Liver (tissue), 9 donors: ENCODE measurements around the gene CPNE8. TPM values are rescaled to one million over a fixed set of nuclear protein-coding genes. Genes with fewer than 3 reads are reported as not detected.
A peak's percentile ranks its signal among the peaks of the same experiment; 100 is the strongest.

Source experiments
- DNase-seq: peaks from one replicate; pipeline ENCODE4 v3.0.0-alpha.2; 2017; ENCODE audit warnings: low spot score
- H3K27ac ChIP-seq, 2 donors: one replicate each; pipeline ENCODE4 v1.7.0; 2013; ENCODE audit warnings: inconsistent platforms in 2 of 2, low read length in 2 of 2, control low read depth in 1 of 2, low read depth in 1 of 2, mild to moderate bottlenecking in 1 of 2
- H3K27me3 ChIP-seq, 4 donors: one replicate each; pipeline versions ENCODE4 v1.6.1 to v1.7.0; 2013; ENCODE audit warnings: low read length in 3 of 4, inconsistent platforms in 1 of 4, mild to moderate bottlenecking in 1 of 4, moderate library complexity in 1 of 4; ENCODE audit not compliant: control insufficient read depth in 4 of 4, insufficient read depth in 4 of 4
- H3K36me3 ChIP-seq, 4 donors: one replicate each; pipeline versions ENCODE4 v1.6.1 to v1.7.0; 2013; ENCODE audit warnings: low read length in 3 of 4, mild to moderate bottlenecking in 3 of 4, low read depth in 1 of 4, moderate library complexity in 1 of 4; ENCODE audit not compliant: control insufficient read depth in 4 of 4, insufficient read depth in 3 of 4
- H3K4me1 ChIP-seq, 4 donors: one replicate each; pipeline versions ENCODE4 v1.6.1 to v1.7.0; 2013; ENCODE audit warnings: low read length in 3 of 4, mild to moderate bottlenecking in 3 of 4, moderate library complexity in 1 of 4; ENCODE audit not compliant: control insufficient read depth in 4 of 4, insufficient read depth in 4 of 4
- H3K4me3 ChIP-seq, 3 donors: one replicate each; pipeline versions ENCODE4 v1.6.1 to v1.7.0; 2013; ENCODE audit warnings: low read length in 3 of 3, control low read depth in 1 of 3, low read depth in 1 of 3, mild to moderate bottlenecking in 1 of 3
- H3K9ac ChIP-seq, 2 donors: one replicate each; pipeline ENCODE4 v1.7.0; 2013; ENCODE audit warnings: low read length in 2 of 2, mild to moderate bottlenecking in 2 of 2, moderate library complexity in 2 of 2, control low read depth in 1 of 2, low read depth in 1 of 2
- H3K9me3 ChIP-seq, 4 donors: one replicate each; pipeline versions ENCODE4 v1.6.1 to v1.7.0; 2013; ENCODE audit warnings: low read length in 3 of 4; ENCODE audit not compliant: control insufficient read depth in 4 of 4
- FOXA1 ChIP-seq: IDR thresholded peaks from 2 replicates; pipeline ENCODE4 v1.6.1; 2016; ENCODE audit warnings: antibody characterized with exemption
- FOXA2 ChIP-seq: IDR thresholded peaks from 2 replicates; pipeline ENCODE4 v1.6.1; 2016; ENCODE audit warnings: antibody characterized with exemption
- GABPA ChIP-seq, 2 donors: IDR thresholded peaks in 1 of 2; conservative IDR thresholded peaks in 1 of 2; 2 replicates each; pipeline ENCODE4 v1.6.1; 2016; ENCODE audit warnings: antibody characterized with exemption in 2 of 2, mild to moderate bottlenecking in 1 of 2, moderate library complexity in 1 of 2
- HNF4A ChIP-seq, 2 donors: conservative IDR thresholded peaks; 2 replicates each; pipeline ENCODE4 v1.6.1; 2016; ENCODE audit warnings: antibody characterized with exemption in 2 of 2, mild to moderate bottlenecking in 2 of 2
- HNF4G ChIP-seq: IDR thresholded peaks from 2 replicates; pipeline ENCODE4 v1.6.1; 2016; ENCODE audit warnings: antibody characterized with exemption
- NR2F2 ChIP-seq: IDR thresholded peaks from 2 replicates; pipeline ENCODE4 v1.6.1; 2016; ENCODE audit warnings: antibody characterized with exemption
- RAD21 ChIP-seq, 2 donors: IDR thresholded peaks; 2 replicates each; pipeline ENCODE4 v1.6.1; 2016; ENCODE audit warnings: antibody characterized with exemption in 2 of 2, mild to moderate bottlenecking in 2 of 2
- RXRA ChIP-seq, 2 donors: IDR thresholded peaks; 2 replicates each; pipeline ENCODE4 v1.6.1; 2017 to 2018; ENCODE audit warnings: antibody characterized with exemption in 2 of 2, mild to moderate bottlenecking in 1 of 2
- SP1 ChIP-seq: IDR thresholded peaks from 2 replicates; pipeline ENCODE4 v1.6.1; 2018; ENCODE audit warnings: antibody characterized with exemption, mild to moderate bottlenecking
- YY1 ChIP-seq: IDR thresholded peaks from 2 replicates; pipeline ENCODE4 v1.6.1; 2016; ENCODE audit warnings: antibody characterized with exemption, mild to moderate bottlenecking
- WGBS: extraction: QIAGEN DNeasy Blood & Tissue Kit; methylation state at CpG from one replicate; pipeline ENCODE4 v1.1.7; 2013; 5-methylcytosine and 5-hydroxymethylcytosine counted together
- polyA plus RNA-seq, 2 donors: library from polyadenylated mRNA; stranded (reverse) in 1 of 2; unstranded in 1 of 2; fragments of 200-250 nt in 1 of 2; fragments of >200 nt in 1 of 2; fragmentation: Nextera tagmentation in 1 of 2; extraction: Ambion mirVana in 1 of 2; gene quantifications; one replicate each; pipeline versions ENCODE4 v1.2.1 to v1.2.3, GENCODE V29; 2013 to 2015
- total RNA-seq, 2 donors: library from RNA; depleted of rRNA; stranded (reverse); fragments of >200 nt; gene quantifications; one replicate each; pipeline ENCODE4 v1.2.3, GENCODE V29; 2014
- TF ChIP-seq, protein P1 (sequence below): fragments of 150-350 bp; IDR thresholded peaks from 2 replicates; pipeline ENCODE4 v1.5.1; 2017; ENCODE audit warnings: improper control_type of control experiment, low read depth, low read length; ENCODE audit not compliant: missing input control
- TF ChIP-seq, protein P2 (sequence below): IDR thresholded peaks from 2 replicates; pipeline ENCODE4 v1.6.1; 2016; ENCODE audit warnings: antibody characterized with exemption
- TF ChIP-seq, protein P3 (sequence below): IDR thresholded peaks from 2 replicates; pipeline ENCODE4 v1.6.1; 2016; ENCODE audit warnings: antibody characterized with exemption
- TF ChIP-seq, protein P4 (sequence below): IDR thresholded peaks from 2 replicates; pipeline ENCODE4 v1.6.1; 2016; ENCODE audit warnings: antibody characterized with exemption
- donor health status: healthy.
- donor health status: healthy.
- donor health status: healthy.
- donor health status: healthy.
- donor health status: healthy.

The CPNE8 gene
- total and polyA plus RNA-seq, 4 donors = 4.2 to 27.4 (median 10.9) TPM

DNA sequence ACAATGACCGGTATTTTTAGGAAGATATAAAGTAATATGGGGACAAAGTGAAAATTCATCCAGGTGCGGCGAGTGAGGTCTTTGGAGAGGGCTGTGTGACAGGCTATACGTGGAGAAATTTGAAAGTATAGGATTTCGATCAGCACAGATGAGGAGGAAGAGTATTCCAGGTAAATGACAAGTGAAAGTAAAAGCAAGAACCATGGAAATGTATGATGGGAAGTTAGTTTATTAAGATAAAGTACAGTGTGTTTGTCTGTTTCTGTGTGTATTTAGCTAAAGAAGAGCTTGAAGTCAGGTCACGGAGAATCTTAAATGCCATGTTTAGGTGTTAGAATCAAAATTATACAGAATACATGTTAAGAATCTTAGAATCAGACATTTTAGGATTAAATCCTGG is 239.0 kb downstream of the CPNE8 start:
- Histone ChIP-seq H3K36me3 (peaks cover 1 to 7% (median 6%) of the 10 kb centered on the region in 4 donors), H3K27ac (peak overlapping the region in 1 of 2 donors; percentile 45)
- 60% methylated on average over 6 of the region's 6 CpGs for WGBS

DNA sequence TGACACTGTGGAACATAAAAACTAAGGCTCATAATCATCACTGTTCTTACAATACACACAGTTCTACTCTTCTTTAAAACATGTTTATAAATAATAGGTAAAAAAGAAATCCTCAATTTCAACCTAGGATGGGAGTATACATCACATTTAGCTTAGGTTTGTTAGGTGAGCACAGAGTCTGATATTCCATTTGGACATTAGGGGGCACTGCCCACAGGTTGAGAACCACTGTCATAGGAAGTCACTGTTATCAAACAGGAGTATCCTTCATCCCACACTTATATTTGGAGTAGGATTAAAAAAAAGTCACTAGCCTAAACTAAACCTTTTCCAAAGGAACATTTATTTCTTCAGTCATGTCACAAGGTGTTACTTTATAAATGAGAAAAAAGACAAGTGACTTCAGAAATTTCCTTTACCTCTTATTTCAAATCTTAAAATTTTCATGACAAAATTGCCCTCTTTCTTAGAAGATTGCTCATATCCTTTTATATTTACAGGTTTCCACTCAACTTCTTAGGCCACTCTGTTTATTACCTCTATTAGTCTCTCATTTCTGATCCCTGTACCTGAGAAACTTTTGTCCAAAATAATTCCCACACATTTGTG is 240.6 kb downstream of the CPNE8 start:
- H3K4me3 ChIP-seq = no peak overlapping the region
- no peak for TF ChIP-seq FOXA2
- TF ChIP-seq, protein P1, sequence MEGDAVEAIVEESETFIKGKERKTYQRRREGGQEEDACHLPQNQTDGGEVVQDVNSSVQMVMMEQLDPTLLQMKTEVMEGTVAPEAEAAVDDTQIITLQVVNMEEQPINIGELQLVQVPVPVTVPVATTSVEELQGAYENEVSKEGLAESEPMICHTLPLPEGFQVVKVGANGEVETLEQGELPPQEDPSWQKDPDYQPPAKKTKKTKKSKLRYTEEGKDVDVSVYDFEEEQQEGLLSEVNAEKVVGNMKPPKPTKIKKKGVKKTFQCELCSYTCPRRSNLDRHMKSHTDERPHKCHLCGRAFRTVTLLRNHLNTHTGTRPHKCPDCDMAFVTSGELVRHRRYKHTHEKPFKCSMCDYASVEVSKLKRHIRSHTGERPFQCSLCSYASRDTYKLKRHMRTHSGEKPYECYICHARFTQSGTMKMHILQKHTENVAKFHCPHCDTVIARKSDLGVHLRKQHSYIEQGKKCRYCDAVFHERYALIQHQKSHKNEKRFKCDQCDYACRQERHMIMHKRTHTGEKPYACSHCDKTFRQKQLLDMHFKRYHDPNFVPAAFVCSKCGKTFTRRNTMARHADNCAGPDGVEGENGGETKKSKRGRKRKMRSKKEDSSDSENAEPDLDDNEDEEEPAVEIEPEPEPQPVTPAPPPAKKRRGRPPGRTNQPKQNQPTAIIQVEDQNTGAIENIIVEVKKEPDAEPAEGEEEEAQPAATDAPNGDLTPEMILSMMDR = peak; percentile 45
- no peak for TF ChIP-seq YY1
- TF ChIP-seq, protein P2, sequence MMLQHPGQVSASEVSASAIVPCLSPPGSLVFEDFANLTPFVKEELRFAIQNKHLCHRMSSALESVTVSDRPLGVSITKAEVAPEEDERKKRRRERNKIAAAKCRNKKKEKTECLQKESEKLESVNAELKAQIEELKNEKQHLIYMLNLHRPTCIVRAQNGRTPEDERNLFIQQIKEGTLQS = no peak
- no peak for TF ChIP-seq NR2F2
- no peak for TF ChIP-seq HNF4A (conservative IDR thresholded peaks at IDR 0.05)
- peak; percentile 69 to 76 for TF ChIP-seq RAD21 (IDR thresholded peaks at IDR 0.05)
- no peak for TF ChIP-seq HNF4G
- TF ChIP-seq, protein P3, sequence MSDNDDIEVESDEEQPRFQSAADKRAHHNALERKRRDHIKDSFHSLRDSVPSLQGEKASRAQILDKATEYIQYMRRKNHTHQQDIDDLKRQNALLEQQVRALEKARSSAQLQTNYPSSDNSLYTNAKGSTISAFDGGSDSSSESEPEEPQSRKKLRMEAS = no peak
- no peak for TF ChIP-seq RXRA (IDR thresholded peaks at IDR 0.05)
- TF ChIP-seq, protein P4, sequence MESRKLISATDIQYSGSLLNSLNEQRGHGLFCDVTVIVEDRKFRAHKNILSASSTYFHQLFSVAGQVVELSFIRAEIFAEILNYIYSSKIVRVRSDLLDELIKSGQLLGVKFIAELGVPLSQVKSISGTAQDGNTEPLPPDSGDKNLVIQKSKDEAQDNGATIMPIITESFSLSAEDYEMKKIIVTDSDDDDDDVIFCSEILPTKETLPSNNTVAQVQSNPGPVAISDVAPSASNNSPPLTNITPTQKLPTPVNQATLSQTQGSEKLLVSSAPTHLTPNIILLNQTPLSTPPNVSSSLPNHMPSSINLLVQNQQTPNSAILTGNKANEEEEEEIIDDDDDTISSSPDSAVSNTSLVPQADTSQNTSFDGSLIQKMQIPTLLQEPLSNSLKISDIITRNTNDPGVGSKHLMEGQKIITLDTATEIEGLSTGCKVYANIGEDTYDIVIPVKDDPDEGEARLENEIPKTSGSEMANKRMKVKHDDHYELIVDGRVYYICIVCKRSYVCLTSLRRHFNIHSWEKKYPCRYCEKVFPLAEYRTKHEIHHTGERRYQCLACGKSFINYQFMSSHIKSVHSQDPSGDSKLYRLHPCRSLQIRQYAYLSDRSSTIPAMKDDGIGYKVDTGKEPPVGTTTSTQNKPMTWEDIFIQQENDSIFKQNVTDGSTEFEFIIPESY = no peak
- H3K36me3 ChIP-seq = peaks cover 0 to 7% (median 6%) of the 10 kb centered on the region in 4 donors
- no peak overlapping the region for H3K9ac ChIP-seq
- no peak overlapping the region for H3K27ac ChIP-seq
- H3K27me3 ChIP-seq = no peaks in the 10 kb centered on the region
- peaks cover 0 to 8% (median 3%) of the 10 kb centered on the region in 4 donors for H3K4me1 ChIP-seq
- DNase-seq = no peak
- H3K9me3 ChIP-seq = peaks cover 0 to 5% (median under 1%) of the 10 kb centered on the region in 4 donors

More for the DNA sequence above, 239.0 kb downstream of the CPNE8 start:
- Histone ChIP-seq H3K9ac (peak overlapping the region in 1 of 2 donors; percentile 30), H3K9me3 (peaks cover 0 to 5% (median under 1%) of the 10 kb centered on the region in 4 donors), H3K4me3 (peak overlapping the region; percentile 15 to 50 (median 27)), H3K27me3 (no peaks in the 10 kb centered on the region), H3K4me1 (peaks cover 0 to 8% (median 3%) of the 10 kb centered on the region in 4 donors)
- TF ChIP-seq FOXA1 (no peak), FOXA2 (no peak)
- DNase-seq = no peak

DNA sequence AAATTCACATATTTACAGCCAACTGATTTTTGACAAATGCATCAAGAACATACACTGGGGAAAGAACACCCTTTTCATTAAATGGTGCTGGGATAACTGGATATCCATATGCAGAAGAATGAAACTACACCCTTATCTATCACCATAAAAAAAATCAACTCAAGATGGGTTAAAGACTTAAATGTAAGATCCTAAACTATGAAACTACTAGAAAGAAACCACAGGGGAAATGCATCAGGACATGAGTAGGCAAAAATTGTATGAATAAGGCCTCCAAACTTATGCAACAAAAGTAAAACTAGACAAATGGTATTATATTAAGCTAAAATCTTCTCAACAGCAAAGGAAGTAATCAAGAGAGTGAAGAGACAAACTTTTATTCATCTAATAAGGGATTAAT is 242.6 kb downstream of the CPNE8 start:
- H3K9ac ChIP-seq = no peak overlapping the region
- no peak for DNase-seq
- peaks cover 0 to 7% (median 6%) of the 10 kb centered on the region in 4 donors for H3K36me3 ChIP-seq
- no peaks in the 10 kb centered on the region for H3K27me3 ChIP-seq
- no peak overlapping the region for H3K4me3 ChIP-seq
- no peak overlapping the region for H3K27ac ChIP-seq
- TF ChIP-seq GABPA (IDR thresholded peaks at IDR 0.05 in 1 of 2, conservative IDR thresholded peaks at IDR 0.05 in 1 of 2) = no peak
- TF ChIP-seq, protein P2 = no peak
- TF ChIP-seq SP1 = no peak
- TF ChIP-seq, protein P1 = no peak
- no peak for TF ChIP-seq RXRA (IDR thresholded peaks at IDR 0.05)
- TF ChIP-seq RAD21 (IDR thresholded peaks at IDR 0.05) = no peak
- no peak for TF ChIP-seq FOXA2
- TF ChIP-seq NR2F2 = no peak
- no peak for TF ChIP-seq YY1
- H3K4me1 ChIP-seq = peaks cover 0 to 8% (median 3%) of the 10 kb centered on the region in 4 donors
- H3K9me3 ChIP-seq = peaks cover 0 to 5% (median under 1%) of the 10 kb centered on the region in 4 donors
